K562 (cell line): ENCODE results near the gene FMN1. TPM values are rescaled to one million over a fixed set of nuclear protein-coding genes. Genes with fewer than 3 reads are reported as not detected.

Experiments
- ATAC-seq: fragments of 200-7000 bp; cut with Tn5 transposase; 3 replicates; pipeline ENCODE4 v1.9.1; 2020; ENCODE audit warnings: moderate library complexity
- BruUV-seq: library from RNA; stranded (reverse); fragments of 400-500 nt; replicated peaks from 2 replicates; lab custom pipeline; 2021; lab: Mats Ljungman, UMichigan
- CTCF ChIA-PET: fragments of 300-600 bp; formaldehyde crosslinking; extraction: SDS; loops from one replicate; lab custom pipeline; 2021; ENCODE audit warnings: low intra/inter-chr PET ratio; lab: Yijun Ruan, JAX
- POLR2A ChIA-PET: fragments of 300-600, 350-650 bp; sonication (Branson Sonifier 250); formaldehyde crosslinking; extraction: SDS; loops from one replicate; lab custom pipeline; 2021; ENCODE audit warnings: antibody characterized with exemption, inconsistent platforms; lab: Yijun Ruan, JAX
- DNase-seq, 4 experiments: peaks; one replicate each; pipeline versions ENCODE4 v3.0.0 to v3.0.0-alpha.2; 2011 to 2018; ENCODE audit warnings: low spot score in 3 of 4, mixed read lengths in 3 of 4; ENCODE audit errors: extremely low read depth in 1 of 4
- FAIRE-seq: peaks from 2 replicates; lab custom pipeline; 2011; peaks lifted over from hg19 to GRCh38; lab: Jason Lieb, UNC
- H2AFZ ChIP-seq: 2 replicates; pipeline ENCODE4 v1.6.0; 2011; ENCODE audit warnings: low read depth, low read length, control low read depth, inconsistent platforms
- H3K27ac ChIP-seq: fragments of 200-600 bp; 3 replicates; pipeline ENCODE4 v1.8.0; 2011; ENCODE audit warnings: low read depth, mild to moderate bottlenecking, control low read depth, inconsistent platforms, low read length, moderate library complexity, mixed read lengths; ENCODE audit errors: extremely low read depth
- H3K27me3 ChIP-seq, 2 experiments: fragments of 300-600 bp in 1 of 2; 2 replicates in 1 of 2; 3 replicates in 1 of 2; pipeline versions ENCODE4 v1.6.0 to v1.8.0; 2011; ENCODE audit warnings: inconsistent platforms in 2 of 2, low read length in 2 of 2, mild to moderate bottlenecking in 1 of 2, mixed read lengths in 1 of 2, moderate library complexity in 1 of 2; ENCODE audit not compliant: control insufficient read depth in 2 of 2, insufficient read depth in 2 of 2
- H3K36me3 ChIP-seq: fragments of 300-600 bp; 3 replicates; pipeline ENCODE4 v1.8.0; 2011; ENCODE audit warnings: mild to moderate bottlenecking, low read length, inconsistent platforms; ENCODE audit not compliant: control insufficient read depth, insufficient read depth
- H3K4me1 ChIP-seq, 2 experiments: fragments of 200-600 bp in 1 of 2; replicated peaks in 1 of 2; 2 replicates in 1 of 2; 3 replicates in 1 of 2; pipeline versions ENCODE4 v1.5.1 to v1.8.0; 2011; ENCODE audit warnings: inconsistent platforms in 2 of 2, low read length in 2 of 2, mild to moderate bottlenecking in 1 of 2, mixed read lengths in 1 of 2, moderate library complexity in 1 of 2; ENCODE audit not compliant: control insufficient read depth in 2 of 2, insufficient read depth in 2 of 2
- H3K4me2 ChIP-seq: 2 replicates; pipeline ENCODE4 v1.6.1; 2011; ENCODE audit warnings: low read length, control low read depth, inconsistent platforms, mixed read lengths; ENCODE audit not compliant: insufficient read depth
- H3K4me3 ChIP-seq: fragments of 200-600 bp; sonication (generic), shearing (Covaris generic); 2 replicates; pipeline ENCODE4 v1.5.1; 2016; ENCODE audit warnings: control low read depth, inconsistent platforms
- H3K79me2 ChIP-seq: fragments of 200-600 bp; 3 replicates; pipeline ENCODE4 v1.8.0; 2011; ENCODE audit warnings: low read length, inconsistent platforms; ENCODE audit not compliant: control insufficient read depth, insufficient read depth
- H3K9ac ChIP-seq, 2 experiments: 2 replicates each; pipeline versions ENCODE4 v1.6.0 to v1.6.1; 2011; ENCODE audit warnings: low read depth in 2 of 2, low read length in 2 of 2, control low read depth in 1 of 2, inconsistent platforms in 1 of 2, mild to moderate bottlenecking in 1 of 2, mixed read lengths in 1 of 2; ENCODE audit not compliant: insufficient read depth in 1 of 2
- H3K9me1 ChIP-seq: one replicate; pipeline ENCODE4 v1.6.0; 2011; ENCODE audit warnings: inconsistent platforms, mild to moderate bottlenecking, low read length, moderate library complexity; ENCODE audit not compliant: control insufficient read depth, insufficient read depth
- H3K9me3 ChIP-seq: replicated peaks from 2 replicates; pipeline ENCODE4 v1.5.1; 2011; ENCODE audit warnings: low read depth, low read length, inconsistent platforms; ENCODE audit not compliant: control insufficient read depth, insufficient read depth
- H4K20me1 ChIP-seq: replicated peaks from 2 replicates; pipeline ENCODE4 v1.6.1; 2011; ENCODE audit warnings: low read length, inconsistent platforms, mixed read lengths; ENCODE audit not compliant: control insufficient read depth, insufficient read depth
- CHD1 ChIP-seq: fragments of 200-600 bp; sonication (generic); IDR thresholded peaks from one replicate; pipeline ENCODE4 v1.6.1; 2012; ENCODE audit warnings: mild to moderate bottlenecking, moderate library complexity, low read length, inconsistent platforms
- FOSL1 ChIP-seq: fragments of 200-800 bp; sonication (Bioruptor generic); conservative IDR thresholded peaks from 2 replicates; pipeline ENCODE4 v1.6.1; 2016; ENCODE audit warnings: missing genetic modification characterization, missing compliant biosample characterization
- FOXM1 ChIP-seq, 2 experiments: fragments of 450-650 bp in 1 of 2; sonication (generic) in 1 of 2; formaldehyde crosslinking in 1 of 2; IDR thresholded peaks; 2 replicates each; pipeline versions ENCODE4 v1.6.1 to v1.9.0; 2017 to 2022; ENCODE audit warnings: low read depth in 2 of 2, mild to moderate bottlenecking in 2 of 2, missing genetic modification reagents in 1 of 2, moderate library complexity in 1 of 2
- HDAC8 ChIP-seq: fragments of 450-650 bp; IDR thresholded peaks from 2 replicates; pipeline ENCODE4 v1.6.1; 2016; ENCODE audit warnings: mild to moderate bottlenecking, missing genetic modification characterization, moderate library complexity, missing compliant biosample characterization
- PHTF2 ChIP-seq: fragments of 250-450 bp; sonication (Bioruptor Pico); IDR thresholded peaks from 2 replicates; pipeline ENCODE4 v1.5.0; 2021; ENCODE audit warnings: mild to moderate bottlenecking
- PML ChIP-seq: IDR thresholded peaks from 2 replicates; pipeline ENCODE4 v1.6.1; 2012; ENCODE audit warnings: low read length, inconsistent platforms
- POLR2A ChIP-seq: fragments of 450-650 bp; conservative IDR thresholded peaks from 2 replicates; pipeline ENCODE4 v1.6.1; 2016
- POLR3A ChIP-seq: IDR thresholded peaks from 2 replicates; pipeline ENCODE4 v1.6.1; 2011; ENCODE audit warnings: borderline replicate concordance, mild to moderate bottlenecking, moderate library complexity; ENCODE audit not compliant: insufficient read length, insufficient read depth; ENCODE audit errors: extremely low read depth
- PTRF ChIP-seq: fragments of 450-650 bp; IDR thresholded peaks from 2 replicates; pipeline ENCODE4 v1.6.1; 2016; ENCODE audit warnings: mild to moderate bottlenecking, missing genetic modification characterization, missing compliant biosample characterization
- SREBF2 ChIP-seq: sonication (generic); formaldehyde crosslinking; IDR thresholded peaks from 2 replicates; pipeline ENCODE4 v1.4.0; 2020; ENCODE audit warnings: mild to moderate bottlenecking, missing genetic modification reagents
- ZKSCAN8 ChIP-seq: fragments of 200-800 bp; sonication (Bioruptor generic); IDR thresholded peaks from 2 replicates; pipeline ENCODE4 v1.6.1; 2016; ENCODE audit warnings: missing genetic modification characterization, missing compliant biosample characterization
- ZNF239 ChIP-seq: fragments of 250-450 bp; sonication (Bioruptor Pico); IDR thresholded peaks from 2 replicates; pipeline ENCODE4 v1.4.0; 2020; ENCODE audit warnings: mild to moderate bottlenecking
- ZNF444 ChIP-seq: fragments of 250-450 bp; sonication (Bioruptor Pico); IDR thresholded peaks from 2 replicates; pipeline ENCODE4 v1.4.0; 2020; ENCODE audit warnings: mild to moderate bottlenecking, moderate library complexity
- ZNF780A ChIP-seq: fragments of 250-450 bp; sonication (Bioruptor Pico); IDR thresholded peaks from 2 replicates; pipeline ENCODE4 v1.5.0; 2021; ENCODE audit warnings: mild to moderate bottlenecking
- WGBS: fragments of 100-300 bp; shearing (Covaris generic); methylation state at CpG from one replicate; pipeline ENCODE4 v1.1.6; 2016; ENCODE audit warnings: low coverage, mixed read lengths; ENCODE audit not compliant: insufficient coverage; ENCODE audit errors: missing lambda C conversion rate; 5-methylcytosine and 5-hydroxymethylcytosine counted together
- in situ Hi-C: fragments of 300-500 bp; cut with MboI; formaldehyde crosslinking; loops from 4 replicates; pipeline ENCODE4 v1.15.0; 2018; ENCODE audit warnings: inconsistent platforms, mixed read lengths
- intact Hi-C: fragments of 100-400 bp; cut with micrococcal nuclease; formaldehyde crosslinking; loops from 2 replicates; pipeline ENCODE4 v1.14.2; 2022
- polyA plus RNA-seq, 8 experiments: library from polyadenylated mRNA; depleted of rRNA in 4 of 8; stranded (reverse) in 5 of 8; unstranded in 3 of 8; fragments of >200 nt; fragmentation: Nextera tagmentation in 2 of 8; fragmentation: Illumina TruSeq in 1 of 8; extraction: Ambion mirVana in 2 of 8; extraction: Trizol in 1 of 8; gene quantifications; 2 replicates each; pipeline versions ENCODE4 v1.2.1 to v1.2.3, GENCODE V29; 2011 to 2014; ENCODE audit warnings: inconsistent platforms in 1 of 8, missing spikeins in 1 of 8
- total RNA-seq, 7 experiments: library from RNA; depleted of rRNA in 6 of 7; stranded (reverse); fragments of >200 nt in 6 of 7; fragmentation: Illumina TruSeq in 2 of 7; extraction: Trizol in 2 of 7; gene quantifications; 2 replicates each; pipeline versions ENCODE4 v1.2.1 to v1.2.3, GENCODE V29; 2011 to 2021; ENCODE audit warnings: low replicate concordance in 1 of 7
- TF ChIP-seq, protein P1 (sequence below): fragments of 250-450 bp; sonication (Bioruptor Pico); IDR thresholded peaks from 2 replicates; pipeline ENCODE4 v1.5.0; 2021; ENCODE audit warnings: mild to moderate bottlenecking, moderate library complexity
- TF ChIP-seq, protein P2 (sequence below): fragments of 200-800 bp; sonication (Bioruptor generic); IDR thresholded peaks from 2 replicates; pipeline ENCODE4 v1.6.1; 2017; ENCODE audit warnings: missing genetic modification characterization, missing compliant biosample characterization
- TF ChIP-seq, protein P3 (sequence below), 2 experiments: fragments of 200-800 bp in 1 of 2; sonication (Bioruptor generic) in 1 of 2; sonication (generic) in 1 of 2; formaldehyde crosslinking in 1 of 2; IDR thresholded peaks in 1 of 2; conservative IDR thresholded peaks in 1 of 2; 2 replicates each; pipeline versions ENCODE4 v1.5.0 to v1.6.1; 2016 to 2020; ENCODE audit warnings: missing compliant biosample characterization in 1 of 2, missing genetic modification characterization in 1 of 2, missing genetic modification reagents in 1 of 2

FMN1 gene
- total and polyA plus RNA-seq, 9 of the 15 experiments (the other 6 are each of a cell fraction or from before 2014, with no cell fraction given), result 0.03 to 0.07 (median 0.04) TPM; not detected in 6

DNA sequence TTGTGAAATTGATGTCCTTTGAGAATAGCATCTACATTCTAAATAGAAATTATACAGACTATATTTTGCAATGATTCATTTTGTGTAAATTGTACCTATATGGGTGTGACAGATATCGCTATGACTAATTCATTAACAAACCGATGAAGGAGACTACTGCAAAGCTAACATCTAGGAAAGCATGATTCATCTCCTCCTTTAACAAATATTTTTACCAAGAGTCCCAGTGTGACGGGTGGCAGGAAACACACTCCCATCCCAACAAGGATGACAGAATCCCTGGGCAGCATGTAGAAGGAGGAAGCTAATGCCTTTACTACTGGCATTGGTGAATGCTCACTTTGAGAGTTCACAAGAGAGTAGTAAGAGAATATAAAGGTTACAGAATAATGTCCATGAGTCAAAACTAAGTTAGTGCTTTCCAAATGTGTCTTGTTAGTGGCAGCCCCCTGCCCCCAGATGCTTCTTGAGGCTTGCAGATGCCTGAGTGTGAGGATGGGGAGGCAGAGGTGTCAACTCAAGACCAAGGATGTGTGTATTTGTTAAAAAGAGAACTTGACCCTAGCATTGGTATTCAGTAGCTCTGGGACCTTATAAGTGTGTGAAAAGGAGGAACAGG lies 180.6 kb downstream of the FMN1 start:
- WGBS, result 0% methylated on average over 3 of the region's 3 CpGs
- ChIA-PET POLR2A (no interaction called here), CTCF (no interaction called here)
- H4K20me1 ChIP-seq, result no peaks in the 10 kb centered on the region
- BruUV-seq, result no TSS peak
- ATAC-seq, result no peak
- intact Hi-C loops, result no loop called here
- no peak overlapping the region for H3K27ac ChIP-seq
- peaks cover 0 to 11% of the 10 kb centered on the region in 2 experiments; a peak in 2 of 5 replicates for H3K27me3 ChIP-seq
- FAIRE-seq, result no peak
- no peak overlapping the region for H2AFZ ChIP-seq
- no peak overlapping the region for H3K4me3 ChIP-seq
- no peak overlapping the region for H3K9ac ChIP-seq
- no peaks in the 10 kb centered on the region for H3K36me3 ChIP-seq
- H3K4me2 ChIP-seq, result no peak overlapping the region
- no peaks in the 10 kb centered on the region for H3K4me1 ChIP-seq
- no peaks in the 10 kb centered on the region for H3K79me2 ChIP-seq
- no peaks in the 10 kb centered on the region for H3K9me3 ChIP-seq
- H3K9me1 ChIP-seq, result no peaks in the 10 kb centered on the region
- no peak for DNase-seq
- in situ Hi-C loops, result no loop called here
- no peak for TF ChIP-seq ZNF780A (CRISPR knock-in tag)
- no peak for TF ChIP-seq ZNF444 (CRISPR knock-in tag)
- no peak for TF ChIP-seq CHD1
- TF ChIP-seq SREBF2 (CRISPR knock-in tag), result no peak
- TF ChIP-seq PTRF (tag), result no peak
- no peak for TF ChIP-seq ZKSCAN8
- TF ChIP-seq, protein P1, sequence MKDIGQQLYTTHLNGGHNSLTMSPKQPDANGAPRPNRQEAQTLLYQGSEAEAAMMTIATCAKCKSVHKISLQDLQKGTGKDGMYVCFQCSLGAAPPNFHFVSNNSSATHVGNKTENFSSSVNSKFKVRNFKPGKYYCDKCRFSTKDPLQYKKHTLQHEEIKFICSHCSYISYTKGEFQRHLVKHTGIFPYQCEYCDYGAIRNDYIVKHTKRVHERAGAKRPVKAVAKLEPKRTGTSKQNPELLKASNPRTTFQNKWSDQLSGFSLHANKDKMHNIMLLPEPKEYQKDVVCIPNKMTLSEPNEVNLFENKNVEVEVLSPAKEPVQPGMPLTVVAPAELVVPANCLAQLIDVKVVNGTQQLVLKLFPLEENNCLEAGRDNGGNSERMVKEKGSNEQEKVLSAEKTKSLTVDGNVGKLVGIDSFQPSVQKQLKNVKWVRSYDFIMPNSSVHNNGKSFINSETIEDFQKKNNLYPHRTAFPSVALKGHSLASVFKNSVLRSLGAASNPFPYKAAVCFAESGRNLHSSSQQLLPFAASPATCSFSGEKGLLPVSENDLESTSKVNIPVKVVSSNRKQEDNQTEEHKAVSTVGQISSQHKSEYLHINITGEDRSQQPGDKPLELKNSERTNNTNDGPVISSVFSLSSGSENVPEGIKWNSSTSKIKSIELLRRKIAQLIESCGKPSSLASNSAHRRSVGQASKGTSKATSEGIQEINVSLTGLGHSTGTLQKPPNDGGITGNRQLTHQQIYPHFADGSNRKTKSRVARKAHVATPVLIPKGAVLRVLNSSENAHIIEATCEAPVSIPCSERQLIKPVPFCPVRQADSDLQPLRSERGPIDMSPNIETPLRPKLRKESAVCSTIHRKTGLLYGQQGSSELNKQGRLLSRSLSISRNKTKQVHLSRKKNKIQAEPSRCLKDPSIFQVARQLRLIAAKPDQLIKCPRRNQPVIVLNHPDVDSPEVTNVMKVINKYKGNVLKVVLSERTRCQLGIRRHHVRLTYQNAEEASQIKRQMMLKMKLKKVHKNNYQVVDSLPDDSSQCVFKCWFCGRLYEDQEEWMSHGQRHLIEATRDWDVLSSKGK (CRISPR knock-in tag), result no peak
- TF ChIP-seq PML, result no peak
- no peak for TF ChIP-seq POLR2A
- TF ChIP-seq FOXM1 (IDR thresholded peaks at IDR 0.05; ENCODE audit: low read depth), result no peak
- no peak for TF ChIP-seq FOXM1 (CRISPR knock-in tag; IDR thresholded peaks at IDR 0.05; ENCODE audit: low read depth)
- TF ChIP-seq ZNF239 (CRISPR knock-in tag), result no peak
- TF ChIP-seq FOSL1 (tag), result no peak
- TF ChIP-seq HDAC8 (tag), result no peak
- TF ChIP-seq, protein P2, sequence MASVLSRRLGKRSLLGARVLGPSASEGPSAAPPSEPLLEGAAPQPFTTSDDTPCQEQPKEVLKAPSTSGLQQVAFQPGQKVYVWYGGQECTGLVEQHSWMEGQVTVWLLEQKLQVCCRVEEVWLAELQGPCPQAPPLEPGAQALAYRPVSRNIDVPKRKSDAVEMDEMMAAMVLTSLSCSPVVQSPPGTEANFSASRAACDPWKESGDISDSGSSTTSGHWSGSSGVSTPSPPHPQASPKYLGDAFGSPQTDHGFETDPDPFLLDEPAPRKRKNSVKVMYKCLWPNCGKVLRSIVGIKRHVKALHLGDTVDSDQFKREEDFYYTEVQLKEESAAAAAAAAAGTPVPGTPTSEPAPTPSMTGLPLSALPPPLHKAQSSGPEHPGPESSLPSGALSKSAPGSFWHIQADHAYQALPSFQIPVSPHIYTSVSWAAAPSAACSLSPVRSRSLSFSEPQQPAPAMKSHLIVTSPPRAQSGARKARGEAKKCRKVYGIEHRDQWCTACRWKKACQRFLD (CRISPR knock-in tag), result no peak
- no peak for TF ChIP-seq PHTF2 (CRISPR knock-in tag)
- TF ChIP-seq, protein P3, sequence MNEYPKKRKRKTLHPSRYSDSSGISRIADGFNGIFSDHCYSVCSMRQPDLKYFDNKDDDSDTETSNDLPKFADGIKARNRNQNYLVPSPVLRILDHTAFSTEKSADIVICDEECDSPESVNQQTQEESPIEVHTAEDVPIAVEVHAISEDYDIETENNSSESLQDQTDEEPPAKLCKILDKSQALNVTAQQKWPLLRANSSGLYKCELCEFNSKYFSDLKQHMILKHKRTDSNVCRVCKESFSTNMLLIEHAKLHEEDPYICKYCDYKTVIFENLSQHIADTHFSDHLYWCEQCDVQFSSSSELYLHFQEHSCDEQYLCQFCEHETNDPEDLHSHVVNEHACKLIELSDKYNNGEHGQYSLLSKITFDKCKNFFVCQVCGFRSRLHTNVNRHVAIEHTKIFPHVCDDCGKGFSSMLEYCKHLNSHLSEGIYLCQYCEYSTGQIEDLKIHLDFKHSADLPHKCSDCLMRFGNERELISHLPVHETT (CRISPR knock-in tag; conservative IDR thresholded peaks at IDR 0.05 in 1 of 2, IDR thresholded peaks at IDR 0.05 in 1 of 2), result no peak
- no peak for TF ChIP-seq POLR3A
